Hematopoietic multipotent progenitor cell (in vitro differentiated cells): Measurements from ENCODE around the gene CEP78. TPM values are rescaled to one million over a fixed set of nuclear protein-coding genes. Genes with fewer than 3 reads are reported as not detected.

Experiments
- DNase-seq, 3 donors: peaks; one replicate each; pipeline ENCODE4 v3.0.0-alpha.2; 2011 to 2015; ENCODE audit warnings: low read depth in 2 of 3, low spot score in 2 of 3
- total RNA-seq: library from RNA; depleted of rRNA; stranded (reverse); fragments of >200 nt; gene quantifications from one replicate; pipeline ENCODE4 v1.2.3, GENCODE V29; 2012

The CEP78 gene
- total RNA-seq, 1 donor: 8.6 TPM

DNA sequence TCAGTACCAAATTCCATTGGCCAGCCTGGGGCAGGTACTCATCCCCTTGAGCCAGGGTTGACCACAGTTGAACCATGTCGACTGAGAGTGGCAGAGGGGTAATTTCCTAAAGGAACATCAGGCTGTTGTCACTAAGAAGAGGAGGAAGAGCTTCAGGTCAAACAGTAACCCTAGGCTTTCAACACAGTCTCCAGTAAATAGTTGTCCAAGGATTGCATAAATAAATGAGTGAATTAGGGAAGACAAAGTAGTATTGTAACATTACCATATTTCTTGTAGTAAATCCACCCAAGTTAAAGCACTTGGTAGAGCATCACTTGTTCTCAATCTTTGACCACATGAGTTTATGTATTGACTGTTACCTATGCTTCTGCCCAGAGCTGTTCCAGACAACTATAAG is 68.5 kb downstream of the CEP78 start:
- no peak for DNase-seq

- DNase-seq: no peak
Measured at GRCh38 chr9:78306222-78307076, 70.6 kb downstream of the CEP78 start.

DNA sequence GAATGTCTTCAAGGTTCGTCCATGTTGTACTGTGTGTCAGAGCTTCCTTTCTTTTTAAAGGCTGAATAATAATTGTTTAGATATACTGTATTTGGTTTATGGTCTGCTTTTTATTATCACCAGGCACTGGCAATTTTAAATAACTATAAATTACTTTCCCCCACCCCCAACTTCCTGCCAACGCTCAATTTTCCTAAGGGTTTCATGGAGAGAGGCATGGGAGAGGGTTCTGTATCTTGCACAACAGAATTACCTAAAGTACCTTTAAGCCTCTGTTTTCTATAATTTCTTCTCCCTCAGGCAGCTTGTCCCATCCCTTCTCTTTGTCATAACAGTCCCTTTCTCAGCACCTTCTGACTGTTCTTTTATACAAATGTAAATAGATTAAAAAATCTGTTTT is 71.5 kb downstream of the CEP78 start:
- no peak for DNase-seq

DNA sequence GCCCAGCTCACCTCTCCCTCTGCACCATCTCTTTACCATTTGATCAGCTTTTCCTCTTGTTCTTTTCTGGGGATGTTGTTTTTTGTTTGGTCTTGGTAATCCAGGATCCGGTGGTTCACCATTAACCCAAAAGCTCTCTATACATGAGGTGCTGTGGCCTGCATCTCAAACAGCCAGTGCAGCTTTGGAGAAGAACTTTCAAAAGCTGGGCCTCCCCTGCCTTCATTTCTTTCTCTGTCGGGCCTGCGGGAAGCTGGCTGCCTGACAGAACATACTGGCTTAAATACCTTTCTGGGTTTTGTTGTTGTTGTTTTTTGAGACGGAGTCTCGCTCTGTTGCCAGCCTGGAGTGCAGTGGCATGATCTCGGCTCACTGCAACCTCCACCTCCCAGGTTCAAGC is 73.2 kb downstream of the CEP78 start:
- DNase-seq: no peak

GRCh38 chr9:78311075-78311474 is 75.2 kb downstream of the CEP78 start:
- no peak for DNase-seq

DNA sequence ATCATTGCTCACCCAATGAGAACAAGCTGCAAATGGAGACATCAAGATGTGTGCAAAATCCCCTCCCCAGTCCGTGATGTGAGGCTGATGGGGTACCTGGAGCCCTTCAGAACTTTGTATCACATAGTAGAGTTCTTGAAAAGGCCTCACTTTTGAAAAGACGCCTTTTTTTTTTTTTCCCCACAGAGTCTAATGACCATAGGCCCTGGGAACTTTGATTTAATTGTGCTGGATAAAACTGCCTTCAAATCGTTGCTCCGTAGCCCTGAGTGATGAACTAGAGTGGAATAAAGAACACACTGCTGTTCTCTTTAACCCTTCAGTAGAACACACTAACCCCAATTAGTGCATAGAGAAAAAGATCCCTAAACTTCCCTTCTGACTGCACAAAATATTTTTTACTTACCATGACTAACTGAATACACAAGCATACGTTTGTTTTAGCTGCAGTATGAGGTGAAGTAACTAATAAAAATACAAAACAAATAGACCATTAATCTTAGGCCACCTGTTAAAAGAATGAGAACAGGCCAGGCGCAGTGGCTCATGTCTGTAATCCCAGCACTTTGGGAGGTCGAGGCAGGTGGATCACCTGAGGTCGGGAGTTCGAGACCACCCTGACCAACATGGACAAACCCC is 76.1 kb downstream of the CEP78 start:
- no peak for DNase-seq

- no peak for DNase-seq
Measured at GRCh38 chr9:78314550-78314949, 78.7 kb downstream of the CEP78 start.

DNA sequence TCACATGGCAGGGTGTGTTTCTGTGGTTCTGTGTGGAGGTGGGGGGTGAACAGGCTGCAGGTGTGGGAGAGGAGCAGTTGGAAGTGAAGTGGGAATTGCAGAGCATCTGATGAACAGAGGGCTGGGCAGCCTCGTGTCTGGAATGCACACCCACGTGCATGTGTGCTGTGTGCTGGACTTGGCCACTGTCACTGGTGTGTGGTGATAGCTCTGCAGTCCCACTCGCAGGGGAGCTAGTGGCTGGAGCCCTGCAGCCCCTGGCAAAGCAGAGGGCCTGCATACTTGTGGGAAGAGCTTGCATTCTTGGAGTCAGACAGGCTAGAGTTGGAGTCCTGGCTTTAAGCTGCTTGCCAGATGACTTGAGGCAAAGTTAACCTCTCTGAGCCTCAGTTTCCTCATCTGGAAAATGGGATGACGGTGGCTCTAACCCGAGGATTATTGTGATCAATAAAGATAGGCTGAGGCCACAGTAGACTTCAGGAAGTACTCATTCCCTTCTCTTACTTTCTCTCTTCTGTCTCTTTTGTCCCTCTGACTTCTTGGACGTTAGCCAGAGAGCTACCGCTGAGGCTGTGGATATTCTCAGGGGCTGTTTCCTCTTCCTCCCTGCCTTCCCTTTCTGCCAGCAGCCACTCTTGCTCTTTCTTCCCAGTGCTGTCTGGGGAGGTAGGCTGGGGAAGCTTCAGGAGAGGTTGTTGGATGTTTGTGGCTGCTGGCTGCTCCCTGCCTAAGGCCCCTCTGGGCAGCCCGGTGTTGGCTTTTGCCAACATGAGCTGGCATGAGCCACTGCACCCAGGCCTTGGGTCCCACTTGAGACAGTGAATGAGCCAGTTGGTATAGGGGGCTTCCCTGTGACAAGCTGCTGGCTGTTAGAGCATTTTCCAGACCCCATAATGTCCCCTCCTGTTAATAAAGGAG is 79.3 kb downstream of the CEP78 start:
- DNase-seq: peak in 1 of 3 donors; percentile 32

- no peak for DNase-seq
Measured at GRCh38 chr9:78316166-78316892, 80.5 kb downstream of the CEP78 start.

DNA sequence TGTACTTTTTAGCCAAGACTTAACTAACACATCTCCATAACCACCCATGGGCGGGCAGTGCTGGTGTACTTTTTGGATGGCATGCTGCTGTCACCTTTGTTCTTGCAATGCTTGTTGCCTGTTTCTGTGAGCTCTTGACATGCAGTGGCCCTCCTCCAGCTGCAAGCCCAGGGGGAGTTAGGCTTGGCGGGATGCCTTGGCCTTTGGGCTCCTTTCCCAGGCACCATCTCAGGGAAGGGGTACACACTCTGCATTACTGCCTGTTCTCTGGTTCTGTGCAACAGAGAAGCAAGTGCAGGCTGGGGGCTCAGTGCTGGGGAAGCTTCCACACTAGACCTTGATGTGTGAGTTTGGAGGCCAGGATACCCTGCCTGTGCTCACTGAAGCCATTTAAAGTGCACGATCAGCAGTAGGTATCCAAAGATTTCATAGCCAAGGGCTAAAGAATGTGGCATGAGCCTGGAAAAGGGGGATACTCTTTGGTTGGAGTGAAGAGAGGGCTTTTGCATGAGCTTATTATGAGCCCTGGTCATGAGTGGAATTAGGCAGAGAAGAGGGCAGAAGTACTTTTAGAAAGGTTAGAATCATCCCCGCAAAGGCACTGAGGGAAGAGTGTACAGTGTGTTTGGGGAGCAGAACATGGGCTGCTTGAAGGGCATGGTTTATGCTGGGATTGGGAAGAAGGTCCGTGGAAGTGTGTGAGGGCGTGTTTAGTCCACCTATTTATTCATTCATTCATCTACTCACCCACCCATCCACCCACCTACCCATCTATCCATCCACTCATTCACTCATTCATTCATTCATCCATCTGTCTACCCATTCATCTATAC is 83.5 kb downstream of the CEP78 start:
- DNase-seq: no peak

- no peak for DNase-seq
Measured at GRCh38 chr9:78320030-78320693, 84.3 kb downstream of the CEP78 start.

DNA sequence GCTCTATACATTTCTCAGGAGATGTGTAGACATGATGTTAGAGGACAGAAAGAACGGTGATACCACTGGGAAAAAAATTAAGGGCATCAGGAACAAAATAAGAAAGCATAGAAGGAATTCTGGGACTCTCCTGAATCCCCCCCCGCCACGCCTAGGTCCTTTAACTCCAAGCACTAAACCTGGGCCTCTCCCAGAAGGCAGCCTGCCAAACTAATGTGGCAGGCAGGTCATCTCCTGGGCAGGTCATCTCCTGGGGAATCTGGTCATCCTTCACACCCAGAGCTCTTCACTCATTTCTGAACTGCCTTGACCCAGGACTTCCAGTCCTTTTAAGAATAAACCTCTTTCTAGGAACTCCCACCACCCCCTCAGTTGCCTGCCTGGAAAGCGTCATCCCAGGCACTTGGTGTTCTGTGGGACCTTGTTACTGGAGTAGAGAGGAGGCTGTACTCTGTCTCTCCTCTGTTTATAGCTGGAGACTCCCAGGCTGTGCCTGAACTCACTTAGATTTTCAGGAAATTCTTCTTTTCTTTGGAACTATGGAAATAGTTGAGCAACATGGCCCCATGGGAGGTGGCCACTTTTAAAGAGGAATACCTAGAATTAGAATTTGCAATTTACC is 85.1 kb downstream of the CEP78 start:
- DNase-seq: no peak

DNA sequence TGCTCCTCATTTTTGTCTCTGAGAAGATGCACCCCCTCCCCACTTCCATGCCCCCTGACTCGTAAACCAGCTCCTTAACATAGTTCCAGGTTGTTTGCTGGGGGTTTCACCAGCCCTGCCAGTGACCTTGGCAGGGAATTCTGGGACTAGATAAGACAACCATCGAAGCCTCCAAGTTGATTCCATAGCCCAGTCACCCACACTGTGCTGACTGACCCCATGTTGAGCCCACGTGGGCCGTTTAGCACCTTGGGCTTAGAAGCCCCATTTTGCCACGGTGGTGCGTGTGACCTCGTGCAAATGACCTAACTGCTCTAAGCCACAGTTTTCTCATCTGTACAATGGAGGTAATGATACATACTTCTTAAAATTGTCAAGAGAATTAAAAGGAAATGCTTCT is 85.6 kb downstream of the CEP78 start:
- DNase-seq: no peak

DNA sequence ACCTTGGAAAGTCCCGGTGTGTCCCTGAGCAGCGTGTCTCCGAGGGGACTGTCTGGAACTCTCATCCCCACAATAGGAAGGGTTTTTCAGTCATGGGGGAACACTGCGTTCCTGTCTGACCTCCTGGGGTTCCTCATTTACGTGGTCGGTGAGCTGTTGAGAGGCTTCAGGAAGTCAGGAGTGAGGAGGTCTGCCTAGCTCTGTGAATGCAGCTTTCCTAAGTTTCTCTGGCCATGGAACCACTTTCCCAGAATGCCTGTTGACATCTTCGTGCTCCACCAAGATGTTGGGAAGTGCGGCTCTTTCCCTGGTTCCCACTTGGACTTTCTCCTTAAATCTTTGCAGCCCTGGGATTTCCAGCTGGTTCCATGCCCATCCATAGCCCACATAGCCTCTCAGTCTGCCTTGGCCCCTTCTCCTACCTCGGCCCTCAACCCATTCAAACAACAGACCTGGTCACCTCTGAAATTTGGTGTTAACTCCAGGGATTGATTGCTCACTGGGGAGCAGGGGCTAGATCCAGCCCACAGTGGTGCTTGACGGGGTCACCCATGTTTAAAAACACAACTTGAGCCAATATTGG is 88.3 kb downstream of the CEP78 start:
- DNase-seq: no peak

GRCh38 chr9:78324682-78325081 is 88.8 kb downstream of the CEP78 start:
- DNase-seq: no peak

- DNase-seq: peak in 2 of 3 donors; percentile 14 to 56
Measured at GRCh38 chr9:78325343-78325742, 89.5 kb downstream of the CEP78 start.

GRCh38 chr9:78325846-78326360 is 90.0 kb downstream of the CEP78 start:
- no peak for DNase-seq

- no peak for DNase-seq
Measured at GRCh38 chr9:78326564-78326963, 90.7 kb downstream of the CEP78 start.
